ENCODE data around the gene SULT4A1.

The SULT4A1 gene

DNA sequence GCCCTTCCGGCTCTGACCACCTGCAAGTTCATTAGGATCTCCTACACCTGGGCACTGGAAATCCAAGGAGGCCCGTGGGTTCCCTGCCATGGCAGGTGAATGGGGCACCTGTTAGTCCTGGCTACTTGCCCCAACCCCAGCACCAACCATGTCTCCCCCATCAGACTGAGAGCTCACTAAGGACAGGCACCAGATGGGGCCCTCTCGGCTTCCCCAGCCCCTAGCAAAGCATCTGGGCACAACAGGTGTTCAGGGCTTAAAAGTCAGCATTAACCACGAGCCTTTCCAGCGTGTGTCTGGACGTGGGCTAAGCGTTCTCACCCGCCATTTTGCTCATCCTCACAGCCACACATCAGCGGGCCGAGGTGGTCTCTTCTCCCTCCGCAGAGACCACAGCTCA is 2.2 kb downstream of the SULT4A1 start:
- no peak for DNase-seq

DNA sequence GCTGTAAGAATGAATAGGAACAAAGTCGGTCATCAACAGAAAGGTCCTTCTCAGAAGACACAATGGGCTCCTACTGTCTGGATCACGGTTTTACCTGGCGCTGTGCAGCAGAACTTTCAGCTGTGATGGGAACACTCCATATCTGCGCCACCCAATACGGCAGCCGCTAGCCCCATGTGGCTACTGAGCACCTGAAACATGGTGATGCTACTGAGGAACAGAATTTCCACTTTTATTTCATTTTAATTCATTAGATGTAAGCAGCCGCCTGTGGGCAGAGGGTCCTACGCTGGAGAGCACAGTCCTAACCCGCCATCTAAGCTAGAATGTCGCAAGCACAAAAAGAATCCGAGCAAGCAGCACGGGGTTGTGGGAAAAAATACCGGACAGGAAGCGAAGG is 2.7 kb downstream of the SULT4A1 start:
- no peak for DNase-seq

DNA sequence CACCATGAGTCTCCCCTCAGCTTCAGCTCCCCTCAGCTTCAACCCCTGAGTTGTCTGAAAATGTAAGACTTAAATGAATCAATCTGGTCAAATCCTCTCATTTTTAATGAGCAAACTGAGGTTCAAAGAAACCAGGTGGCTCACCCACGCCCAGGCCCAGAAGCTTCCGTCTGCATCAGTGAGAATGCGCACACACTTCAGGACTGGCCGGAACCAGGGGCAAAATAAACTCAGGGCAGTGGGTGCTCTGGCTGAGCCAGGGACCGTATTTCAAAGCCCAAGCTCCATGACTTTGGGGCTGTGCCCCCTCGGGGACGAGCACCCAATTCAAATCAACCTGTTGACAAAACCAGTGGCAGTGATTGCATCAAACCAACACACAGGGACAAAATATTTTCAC is 3.1 kb downstream of the SULT4A1 start:
- DNase-seq, result no peak

DNA sequence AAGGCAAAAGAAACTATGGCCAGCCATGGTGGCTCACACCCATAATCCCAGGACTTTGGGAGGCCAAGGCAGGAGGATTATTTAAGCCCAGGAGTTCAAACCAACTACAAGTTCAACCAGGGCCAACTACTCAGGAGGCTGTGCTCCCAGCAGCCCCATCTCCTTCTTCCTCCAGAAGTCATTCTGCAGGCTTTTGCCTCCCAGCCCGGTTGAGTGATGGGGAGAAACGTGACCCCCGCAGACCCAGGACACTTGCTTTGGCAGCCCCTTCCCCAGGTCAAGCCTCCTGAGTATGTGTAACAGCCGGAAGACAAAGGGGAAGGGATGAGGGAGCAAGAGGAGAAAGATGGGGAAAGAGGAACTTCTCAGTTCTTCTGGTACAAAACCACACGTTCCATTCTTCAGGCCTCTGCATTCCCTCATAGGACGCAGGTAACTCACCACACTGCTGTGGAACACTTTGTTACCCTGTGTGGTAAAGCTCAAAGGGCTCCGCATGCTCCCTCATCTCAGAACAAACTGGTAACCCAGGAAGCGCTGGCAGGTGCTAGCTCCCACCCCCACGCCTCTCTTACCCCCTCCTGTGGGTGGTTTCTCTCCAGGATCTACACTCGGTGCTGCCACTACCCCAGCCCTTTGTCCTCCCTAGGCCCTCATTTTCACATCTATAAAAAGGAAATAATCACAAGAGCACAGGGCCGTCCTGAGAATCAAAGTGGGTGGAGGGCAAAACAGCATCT is 4.0 kb downstream of the SULT4A1 start:
- DNase-seq, result no peak

DNA sequence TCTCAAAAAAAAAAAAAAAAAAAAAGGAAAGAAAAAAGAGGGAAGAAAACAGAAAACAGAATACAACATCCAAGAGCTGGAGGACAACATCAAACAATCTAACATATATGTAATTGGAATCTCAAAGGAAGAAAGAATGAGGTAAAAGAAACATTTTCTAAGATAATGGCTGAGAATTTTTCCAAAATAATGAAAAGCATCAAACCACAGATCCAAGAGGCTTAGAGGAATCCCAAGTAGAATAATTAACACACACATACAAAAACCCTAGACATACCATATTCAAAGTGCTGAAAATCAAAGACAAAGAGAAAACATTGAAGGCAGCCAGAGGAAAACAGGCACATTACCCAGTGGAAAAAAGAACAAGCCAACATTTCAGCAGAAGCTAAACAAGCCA is 4.9 kb downstream of the SULT4A1 start:
- no peak for DNase-seq

DNA sequence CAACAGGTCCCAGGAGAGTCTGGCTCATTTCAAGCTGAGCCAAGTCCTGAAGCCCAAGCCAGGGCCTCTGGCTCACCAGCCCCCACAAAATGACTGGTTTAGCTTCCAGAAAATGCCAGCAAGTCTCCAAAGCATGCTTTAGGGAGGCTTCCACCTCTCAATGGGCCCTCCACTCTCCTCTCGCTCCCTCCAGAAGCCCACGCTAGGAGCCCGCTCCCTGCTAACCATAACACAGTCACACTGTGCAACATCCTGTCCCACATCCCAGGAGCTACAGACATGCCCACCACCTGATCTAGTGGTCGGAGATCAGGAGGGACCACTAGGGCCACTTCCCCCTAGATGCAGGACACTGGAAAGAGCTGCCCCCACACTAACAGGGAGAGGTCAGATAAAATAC is 6.9 kb downstream of the SULT4A1 start:
- DNase-seq, result no peak

DNA sequence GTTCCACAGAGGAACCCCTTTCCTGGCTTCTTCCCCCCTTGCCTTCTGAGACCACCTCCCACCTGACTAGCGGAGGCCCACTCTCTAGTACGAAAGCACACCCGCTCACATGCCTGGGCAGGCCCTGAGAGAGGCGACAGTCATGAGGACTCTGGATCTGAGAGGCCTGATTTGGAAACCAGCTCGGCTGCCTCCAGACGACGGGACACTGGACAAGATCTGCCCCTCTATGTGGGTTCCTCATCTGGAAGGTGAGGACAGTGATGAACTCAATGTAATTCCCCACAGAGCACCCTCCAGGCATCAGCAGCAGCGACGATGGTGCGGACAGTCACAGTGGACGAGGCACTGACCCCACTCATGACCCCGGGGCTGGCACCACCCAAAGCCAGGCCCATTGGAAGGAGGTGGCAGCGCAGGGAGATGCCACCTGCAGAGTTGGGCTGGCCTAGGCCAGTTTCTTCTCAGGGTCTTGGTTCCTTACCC is 7.5 kb downstream of the SULT4A1 start:
- DNase-seq, result no peak

DNA sequence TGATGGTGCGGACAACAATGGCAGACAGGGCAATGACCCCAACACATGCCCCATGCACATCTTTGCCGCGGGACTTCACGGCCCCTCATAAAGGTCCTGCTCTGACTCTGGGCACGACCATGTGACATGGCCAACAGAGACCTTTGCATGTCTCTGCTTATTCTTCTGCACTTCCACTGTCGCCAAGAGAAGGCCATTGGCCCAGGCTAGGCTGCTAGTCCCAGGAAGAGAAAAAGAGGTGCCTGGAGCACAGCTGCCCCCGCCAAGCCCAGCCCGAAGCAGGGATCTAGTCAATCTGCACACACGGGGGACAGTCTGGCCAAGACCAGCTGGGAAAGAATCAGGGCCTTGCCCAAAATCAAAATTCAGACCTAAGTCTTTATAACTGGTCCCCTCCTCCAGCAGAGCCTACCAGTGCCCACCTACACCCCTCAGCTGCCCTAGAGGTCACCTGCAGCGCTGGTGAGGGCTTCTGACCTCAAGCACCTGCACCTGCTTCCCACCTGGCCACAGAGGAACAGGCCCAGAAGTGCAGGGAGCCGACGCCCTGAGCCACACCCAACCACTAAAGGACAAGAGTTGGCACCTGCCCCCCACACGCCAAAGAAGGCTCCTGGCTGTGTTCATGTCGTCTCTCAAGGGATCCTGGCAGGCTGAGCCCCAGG is 8.1 kb downstream of the SULT4A1 start:
- no peak for DNase-seq

DNA sequence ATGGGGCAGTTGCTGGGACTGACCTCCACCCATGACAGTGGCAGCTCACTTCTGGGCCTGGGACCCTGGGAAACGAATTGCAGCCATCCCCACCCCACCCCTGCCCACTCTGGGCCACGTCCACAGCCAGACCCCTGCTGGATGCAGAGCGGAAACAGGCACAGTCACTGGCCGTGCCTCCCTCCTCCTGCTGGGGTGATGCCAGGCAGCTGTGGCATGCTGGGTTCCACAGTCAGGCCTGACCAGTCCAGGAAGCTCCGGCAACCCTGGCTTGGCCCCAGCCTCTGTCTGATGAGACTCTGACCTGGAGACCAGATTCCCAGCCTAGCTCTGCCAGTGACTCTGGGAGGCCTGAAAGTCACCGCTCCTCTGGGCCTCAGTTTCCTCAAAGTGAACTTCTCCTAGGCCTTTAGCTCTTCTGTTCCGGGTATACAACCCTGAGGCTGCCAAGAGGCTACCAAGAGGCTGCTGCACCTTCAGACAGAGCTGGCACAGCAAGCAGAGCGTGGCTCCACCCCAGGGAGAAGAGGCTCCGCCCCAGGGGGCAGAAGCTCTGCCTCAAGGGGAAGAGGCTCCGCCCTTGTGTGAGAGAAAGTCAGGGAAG is 8.9 kb downstream of the SULT4A1 start:
- DNase-seq, result no peak

DNA sequence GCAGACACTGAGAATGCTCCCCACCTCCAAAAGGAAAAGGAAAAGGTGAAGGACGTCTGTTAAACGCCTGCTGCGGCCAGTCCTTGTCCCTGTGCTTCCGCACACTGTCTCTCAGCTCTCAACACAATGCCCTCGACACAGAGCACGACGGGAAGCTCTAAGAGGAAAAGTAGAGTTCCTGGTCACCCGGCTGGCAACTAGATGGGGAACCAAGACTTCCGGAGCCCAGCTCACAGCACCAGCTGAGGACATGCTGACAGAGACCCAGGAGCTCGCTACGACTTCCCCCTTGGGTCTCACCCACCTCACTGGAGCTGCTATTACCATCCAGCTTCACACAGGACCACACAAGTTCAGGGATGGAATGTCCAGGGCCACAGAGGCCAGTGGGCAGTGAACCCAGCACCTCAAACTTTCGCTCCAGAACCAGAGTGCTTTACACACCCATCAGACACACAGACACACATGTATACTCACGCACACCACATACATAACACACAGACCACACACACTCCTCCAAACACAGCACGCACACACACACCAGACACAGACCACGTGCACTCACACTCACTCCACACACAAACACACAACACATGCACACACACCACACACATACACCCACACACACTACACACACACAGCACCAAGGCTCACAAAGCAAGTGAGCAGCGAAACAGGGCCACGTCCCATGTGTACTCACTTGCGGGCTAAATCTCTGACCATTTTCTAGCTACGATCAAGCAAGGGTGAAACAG is 9.6 kb downstream of the SULT4A1 start:
- DNase-seq, result no peak

DNA sequence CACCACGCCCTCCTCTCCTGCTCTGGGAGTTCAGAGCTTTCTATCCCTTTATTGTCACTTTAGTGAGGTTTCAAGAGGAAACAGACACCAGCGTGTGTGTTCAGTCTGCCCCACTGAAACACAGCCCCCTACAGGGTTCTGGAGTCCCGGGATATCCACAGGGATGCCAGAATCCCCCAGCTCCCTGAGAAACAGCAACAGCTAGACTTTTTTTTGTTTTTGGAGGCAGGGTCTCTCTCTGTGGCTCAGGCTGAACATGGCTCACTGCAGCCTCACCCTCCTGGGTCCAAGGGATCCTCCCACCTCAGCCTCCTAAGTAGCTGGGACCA is 10.4 kb downstream of the SULT4A1 start:
- no peak for DNase-seq

DNA sequence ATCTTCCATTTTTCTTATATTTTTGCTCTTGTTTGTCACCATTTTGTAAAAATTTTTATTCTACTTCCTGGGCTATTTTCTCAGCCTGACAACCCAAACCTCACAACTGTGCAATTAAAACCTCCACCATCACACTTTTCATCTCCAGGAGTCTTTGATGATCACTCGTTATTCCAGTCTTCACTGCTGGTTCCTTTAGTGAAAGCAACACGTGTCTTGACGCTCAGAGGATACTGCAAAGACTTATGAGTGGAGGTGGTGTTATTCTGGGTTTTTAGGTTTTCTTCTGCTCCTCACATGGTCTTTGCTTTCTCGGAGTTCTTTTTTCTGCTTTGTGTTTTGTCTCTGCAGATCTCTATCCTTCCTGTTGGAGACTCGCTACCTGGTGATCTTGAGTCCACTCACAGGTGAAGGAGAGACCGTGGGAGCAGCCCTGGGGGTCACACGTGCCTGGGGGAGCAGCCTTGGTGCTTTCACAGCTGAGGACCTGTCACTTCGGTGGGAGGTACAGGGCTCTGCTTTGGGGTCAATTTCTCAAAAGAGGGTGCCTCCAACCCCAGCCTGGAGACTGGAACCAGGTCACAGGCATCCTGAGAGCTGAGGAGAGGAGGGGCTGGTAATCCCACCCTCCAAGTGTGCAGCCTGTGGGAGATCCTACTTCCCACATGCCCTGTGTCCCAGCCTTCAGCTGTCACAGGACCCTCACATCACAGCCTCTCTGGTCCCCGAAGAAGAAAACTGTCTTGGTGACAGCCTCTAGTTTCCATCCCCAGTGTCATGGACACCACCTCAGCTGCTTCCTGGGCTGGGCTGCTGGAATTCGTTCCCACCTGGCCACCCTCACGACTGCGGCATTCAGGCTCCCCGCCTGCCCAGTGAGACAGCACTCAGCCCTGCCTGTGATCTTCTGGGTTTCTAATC is 11.0 kb downstream of the SULT4A1 start:
- no peak for DNase-seq

DNA sequence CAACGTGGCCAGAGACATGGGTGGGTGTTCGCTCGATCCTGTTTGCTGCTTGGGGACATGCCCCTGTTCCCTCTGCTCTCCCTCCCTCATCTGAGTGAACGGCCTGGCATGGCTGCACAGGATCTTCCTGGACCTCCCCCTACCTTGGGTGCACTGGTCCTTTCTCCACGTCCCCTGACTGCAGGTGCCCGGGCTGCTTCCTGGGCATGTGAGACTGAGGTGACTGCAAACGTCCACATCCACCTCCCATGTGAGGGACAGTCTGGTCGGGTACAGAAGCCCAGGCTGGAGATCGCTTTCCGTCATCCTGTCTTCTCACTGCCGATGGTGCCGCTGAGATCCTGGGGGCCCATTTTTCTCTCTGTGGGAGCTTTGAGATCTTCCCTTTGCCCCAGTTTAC is 11.8 kb downstream of the SULT4A1 start:
- DNase-seq, result no peak

DNA sequence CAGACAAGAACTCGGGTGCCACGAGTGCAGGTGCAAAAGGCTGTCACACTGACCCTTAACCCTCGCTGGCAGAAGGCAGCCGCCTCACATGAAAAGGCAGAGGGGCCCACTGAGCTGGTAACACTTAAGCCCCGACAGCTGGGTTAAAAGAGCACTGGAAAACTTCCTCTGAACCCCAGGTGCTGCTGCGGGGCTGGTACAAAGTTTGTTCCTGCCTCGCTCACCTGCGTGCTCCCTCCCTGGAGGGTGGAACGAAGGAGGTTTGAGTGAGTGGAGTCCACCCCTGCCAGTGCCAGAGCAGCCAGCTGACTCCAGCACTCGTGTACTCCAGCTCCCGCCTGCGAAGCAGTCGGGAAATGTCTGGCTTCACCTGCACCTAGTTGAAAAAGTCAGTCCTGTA is 12.6 kb downstream of the SULT4A1 start:
- DNase-seq, result no peak

DNA sequence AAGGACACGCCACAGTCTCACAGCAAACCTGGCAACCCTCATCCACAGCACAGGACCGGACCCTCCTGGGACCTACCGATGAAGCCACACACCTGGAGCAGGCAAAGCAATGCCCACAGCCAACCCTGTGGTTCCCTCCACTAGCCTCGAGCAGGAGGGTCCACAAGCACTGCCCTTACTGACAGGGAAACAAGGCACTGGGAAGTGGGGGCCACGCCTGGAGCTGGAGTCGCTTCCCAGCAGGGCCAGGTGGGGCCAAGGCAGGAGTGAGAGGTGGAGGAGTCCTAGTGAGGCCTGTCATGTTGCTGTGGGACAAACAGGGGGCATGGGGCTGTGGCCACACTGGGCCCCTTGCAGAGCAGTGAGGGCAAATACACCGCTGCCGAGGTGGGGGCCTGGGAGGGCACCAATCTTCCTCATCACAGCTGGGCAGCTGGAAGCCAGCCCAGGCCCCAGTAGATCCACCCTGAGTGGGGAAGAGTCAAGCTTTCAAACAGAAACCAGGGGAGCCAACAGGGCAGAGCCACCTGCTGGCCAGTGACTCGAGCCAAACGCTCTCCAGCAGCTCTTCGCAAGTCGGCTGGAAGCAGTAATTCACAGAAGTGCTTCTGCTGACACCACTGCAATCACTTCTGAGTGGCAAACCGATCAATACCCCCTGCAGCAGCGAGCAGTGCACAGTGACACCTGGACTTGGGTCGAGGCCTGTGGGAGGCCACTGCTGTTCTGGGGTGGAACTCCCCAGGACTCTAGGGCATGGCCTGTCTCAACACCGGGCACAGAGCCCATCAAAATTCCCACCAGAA is 13.7 kb downstream of the SULT4A1 start:
- DNase-seq, result peak; percentile 60 to 79

DNA sequence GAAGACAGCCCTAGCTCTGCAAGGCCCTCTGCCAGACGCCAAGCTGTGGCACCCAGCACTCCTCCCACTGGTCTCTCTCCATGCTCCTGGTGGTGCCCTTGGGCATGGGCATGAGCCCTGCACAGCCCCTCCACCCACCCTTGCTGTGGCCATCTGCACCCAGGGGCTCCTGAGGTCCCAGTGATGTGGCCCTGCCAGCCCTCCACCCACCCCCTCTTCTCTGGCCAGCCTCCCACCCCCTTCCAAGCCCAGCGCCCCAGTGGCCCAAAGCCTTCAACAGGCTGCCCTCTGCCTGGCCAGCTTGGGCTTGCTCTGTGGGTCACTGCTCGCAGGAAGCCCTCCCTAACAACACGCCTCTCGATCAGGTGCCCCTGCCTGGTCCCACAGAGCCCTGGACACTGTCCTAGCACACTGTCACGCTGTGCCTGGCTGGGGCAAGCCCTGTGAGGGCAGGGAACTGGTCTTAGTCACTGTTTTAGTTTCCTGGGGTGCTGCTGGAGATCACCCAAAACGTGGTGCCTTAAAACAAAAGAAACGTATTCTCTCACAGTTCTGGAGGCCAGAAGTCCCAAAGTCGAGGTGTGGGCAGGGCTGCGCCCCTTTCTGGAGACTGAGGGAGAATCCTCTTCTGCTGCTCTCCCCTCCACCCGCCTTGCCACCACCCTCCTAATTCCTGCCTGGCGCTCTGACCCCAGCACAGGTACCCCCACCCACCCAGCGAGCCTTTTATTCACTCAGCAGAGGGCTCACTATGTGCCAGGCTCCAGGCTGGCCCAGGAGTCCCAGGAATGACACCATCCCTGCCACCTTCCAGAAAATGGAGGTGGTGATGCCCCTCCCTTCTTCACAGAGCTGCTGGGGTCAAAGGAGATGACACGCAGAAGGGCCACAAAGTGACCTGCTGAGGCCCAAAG is 14.7 kb downstream of the SULT4A1 start:
- no peak for DNase-seq

DNA sequence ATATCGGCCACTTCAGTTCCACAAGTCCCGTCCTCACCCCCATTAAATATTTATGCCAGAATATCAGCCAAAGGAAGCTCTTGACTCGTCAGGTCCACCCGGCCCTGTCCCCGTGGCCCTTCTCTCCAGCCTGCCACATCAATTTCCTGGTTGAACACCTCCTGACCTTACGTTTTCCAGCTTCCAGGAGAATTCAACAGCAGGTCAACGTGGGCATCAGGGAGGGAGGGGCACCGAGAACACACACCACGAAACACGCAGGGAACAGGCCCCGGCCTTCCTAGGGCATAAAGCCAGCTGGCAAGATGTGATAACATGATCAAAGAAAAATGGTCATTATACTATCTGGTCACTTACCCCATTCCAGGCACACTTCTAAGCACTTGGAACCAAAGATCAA is 15.3 kb downstream of the SULT4A1 start:
- no peak for DNase-seq

DNA sequence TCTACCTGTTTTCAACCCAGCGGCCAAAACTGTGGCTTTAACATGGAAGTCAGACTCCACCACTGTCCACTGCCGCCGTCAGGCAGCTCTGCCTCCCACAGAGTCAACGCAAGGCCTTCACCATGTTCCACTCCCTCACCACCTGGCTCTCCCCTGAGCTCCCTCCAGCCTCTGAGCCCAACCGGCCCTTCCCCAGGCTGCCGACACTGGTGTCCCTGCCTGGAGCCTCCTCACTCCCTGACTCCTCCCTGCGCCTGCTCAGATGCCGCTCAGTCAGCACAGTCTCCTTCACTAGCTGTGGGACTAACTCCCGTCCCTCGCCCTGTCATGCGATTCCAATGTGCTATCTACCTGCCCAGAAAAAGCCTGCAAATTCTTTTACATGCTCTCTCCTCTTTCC is 16.3 kb downstream of the SULT4A1 start:
- DNase-seq, result no peak

DNA sequence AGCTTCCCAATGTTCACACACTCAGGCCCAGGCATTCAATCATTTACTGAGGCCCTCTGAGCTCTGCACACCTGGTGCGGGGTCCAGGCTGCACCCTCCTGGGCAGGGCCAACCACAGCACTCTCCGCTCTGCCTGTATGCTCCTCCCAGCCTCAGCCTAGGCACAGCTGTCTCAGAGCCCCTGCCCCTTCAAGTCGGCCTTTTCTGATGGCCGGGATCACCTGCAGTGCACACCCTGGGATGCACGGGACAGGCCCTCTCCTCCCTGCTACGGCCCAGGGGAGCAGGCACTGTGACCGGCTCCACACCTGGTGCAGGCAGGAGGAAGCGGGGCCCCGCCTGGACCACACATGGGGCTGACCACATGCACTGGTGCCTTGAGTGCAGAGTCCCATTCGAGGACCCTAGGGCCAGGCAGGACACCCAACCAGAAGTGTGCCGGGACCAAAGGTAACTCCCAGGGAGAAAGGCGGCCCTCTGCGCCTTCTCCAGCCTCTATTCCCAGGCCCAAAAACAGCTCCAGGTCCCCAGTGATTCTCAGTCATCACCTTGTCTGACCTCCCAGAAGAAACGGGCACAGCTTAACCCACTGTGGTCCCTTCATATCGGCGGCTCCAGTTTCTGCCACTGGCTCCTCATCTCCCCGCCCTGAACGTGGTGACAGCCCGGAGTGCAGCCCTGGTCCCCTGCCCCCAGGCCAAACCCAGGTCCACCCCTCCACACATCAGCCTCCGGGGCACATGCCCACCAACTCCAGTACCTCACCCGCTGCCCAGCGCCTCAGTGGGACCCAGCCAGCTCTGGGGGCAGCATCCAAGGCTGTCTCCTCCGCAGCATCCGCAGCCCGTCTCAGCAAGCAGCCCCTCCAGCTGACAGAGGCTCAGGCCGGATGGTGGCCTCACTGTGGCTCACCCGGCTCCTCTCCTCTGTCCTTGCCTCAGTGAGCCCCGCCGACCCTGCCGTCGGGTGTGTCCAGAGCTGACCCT is 17.5 kb downstream of the SULT4A1 start:
- DNase-seq, result no peak
